A549 (cell line): ENCODE data around the gene LCN2. TPM values are rescaled to one million over a fixed set of nuclear protein-coding genes. Genes with fewer than 3 reads are reported as not detected.

ENCODE experiments used
- ATAC-seq, 2 experiments: fragments of 200-7000 bp in 1 of 2; fragments of >200 bp in 1 of 2; cut with Nextera tagmentation in 1 of 2; cut with Tn5 transposase in 1 of 2; 3 replicates each; pipeline versions ENCODE4 v1.8.0 to v1.9.1; 2018 to 2020; ENCODE audit warnings: mild to moderate bottlenecking in 1 of 2, moderate library complexity in 1 of 2
- CTCF ChIA-PET: fragments of 300-600 bp; sonication (Branson Sonifier 250); formaldehyde crosslinking; extraction: SDS; loops from one replicate; lab custom pipeline; 2021; ENCODE audit warnings: antibody characterized with exemption, inconsistent platforms; lab: Yijun Ruan, JAX
- POLR2A ChIA-PET: fragments of 350-600 bp; formaldehyde crosslinking; extraction: SDS; loops from one replicate; lab custom pipeline; 2021; ENCODE audit warnings: antibody characterized with exemption, inconsistent platforms; lab: Yijun Ruan, JAX
- DNase-seq, 2 experiments: peaks; one replicate each; pipeline versions ENCODE4 v3.0.0 to v3.0.0-alpha.2; 2011 to 2016; ENCODE audit warnings: low read depth in 1 of 2, low spot score in 1 of 2
- FAIRE-seq: peaks from 2 replicates; lab custom pipeline; 2011; peaks lifted over from hg19 to GRCh38; lab: Jason Lieb, UNC
- H3K27ac ChIP-seq, 2 experiments: fragments of >200 bp; sonication (Bioruptor Twin); formaldehyde crosslinking; 3 replicates each; pipeline ENCODE4 v1.5.1; 2016 to 2017
- H3K4me1 ChIP-seq: fragments of >200 bp; sonication (Bioruptor Twin); formaldehyde crosslinking; 3 replicates; pipeline ENCODE4 v1.6.1; 2016
- H3K4me2 ChIP-seq: fragments of >200 bp; sonication (Bioruptor Twin); formaldehyde crosslinking; 3 replicates; pipeline ENCODE4 v1.6.1; 2016
- H3K4me3 ChIP-seq: fragments of >200 bp; sonication (Bioruptor Twin); formaldehyde crosslinking; 3 replicates; pipeline ENCODE4 v1.5.1; 2016
- H3K9me3 ChIP-seq: fragments of >200 bp; sonication (Bioruptor Twin); formaldehyde crosslinking; 3 replicates; pipeline ENCODE4 v1.6.1; 2016
- CBX2 ChIP-seq: fragments of 200-600 bp; sonication (generic); IDR thresholded peaks from 2 replicates; pipeline ENCODE4 v1.6.1; 2016; ENCODE audit warnings: low read depth, mild to moderate bottlenecking, borderline replicate concordance
- CBX8 ChIP-seq: fragments of 200-600 bp; sonication (generic); IDR thresholded peaks from 2 replicates; pipeline ENCODE4 v1.6.1; 2016
- E2F6 ChIP-seq: IDR thresholded peaks from 2 replicates; pipeline ENCODE4 v1.6.1; 2012; ENCODE audit warnings: low read depth, borderline replicate concordance
- EP300 ChIP-seq, 2 experiments: fragments of >200 bp; sonication (Bioruptor Twin); formaldehyde crosslinking; IDR thresholded peaks; 2 replicates in 1 of 2; 3 replicates in 1 of 2; pipeline ENCODE4 v1.6.1; 2016 to 2017
- ESRRA ChIP-seq: fragments of 150-350 bp; IDR thresholded peaks from 2 replicates; pipeline ENCODE4 v1.6.1; 2014; ENCODE audit warnings: mild to moderate bottlenecking, low read length, borderline replicate concordance
- HEYL ChIP-seq: fragments of 250-450 bp; sonication (Bioruptor Pico); IDR thresholded peaks from 2 replicates; pipeline ENCODE4 v1.8.0; 2021; ENCODE audit warnings: mild to moderate bottlenecking, moderate library complexity
- HOXB5 ChIP-seq: fragments of 250-450 bp; sonication (Bioruptor Pico); IDR thresholded peaks from 2 replicates; pipeline ENCODE4 v1.5.0; 2020; ENCODE audit warnings: mild to moderate bottlenecking, moderate library complexity
- KDM1A ChIP-seq: fragments of 200-600 bp; sonication (generic); IDR thresholded peaks from 2 replicates; pipeline ENCODE4 v1.6.1; 2016; ENCODE audit warnings: low read depth, mild to moderate bottlenecking
- KDM5A ChIP-seq: fragments of 200-600 bp; sonication (generic); IDR thresholded peaks from 2 replicates; pipeline ENCODE4 v1.6.1; 2016; ENCODE audit warnings: antibody characterized with exemption, mild to moderate bottlenecking
- MAZ ChIP-seq: fragments of 150-350 bp; IDR thresholded peaks from 2 replicates; pipeline ENCODE4 v1.6.1; 2014; ENCODE audit warnings: antibody characterized with exemption, low read depth, low read length, borderline replicate concordance
- NR3C1 ChIP-seq: fragments of >200 bp; sonication (Bioruptor Twin); formaldehyde crosslinking; IDR thresholded peaks from 3 replicates; pipeline ENCODE4 v1.6.1; 2017
- PBX3 ChIP-seq: IDR thresholded peaks from 2 replicates; pipeline ENCODE4 v1.6.1; 2012
- POLR2A ChIP-seq: IDR thresholded peaks from 2 replicates; pipeline ENCODE4 v1.6.1; 2012; ENCODE audit warnings: mild to moderate bottlenecking, low read length
- RARB ChIP-seq: fragments of 250-450 bp; sonication (Bioruptor Pico); IDR thresholded peaks from 2 replicates; pipeline ENCODE4 v1.8.0; 2021; ENCODE audit warnings: mild to moderate bottlenecking, moderate library complexity
- REST ChIP-seq: fragments of 200-600 bp; sonication (generic); IDR thresholded peaks from 2 replicates; pipeline ENCODE4 v1.6.1; 2016; ENCODE audit warnings: antibody characterized with exemption, mild to moderate bottlenecking, moderate library complexity
- RFX5 ChIP-seq: fragments of 450-650 bp; IDR thresholded peaks from 2 replicates; pipeline ENCODE4 v1.7.1; 2014; ENCODE audit warnings: antibody characterized with exemption, mild to moderate bottlenecking, moderate library complexity
- RNF2 ChIP-seq: fragments of 200-600 bp; sonication (generic); IDR thresholded peaks from 2 replicates; pipeline ENCODE4 v1.6.1; 2016; ENCODE audit warnings: low read depth, mild to moderate bottlenecking, antibody characterized with exemption, moderate library complexity, borderline replicate concordance
- TP53 ChIP-seq: fragments of 250-450 bp; sonication (Bioruptor Pico); IDR thresholded peaks from 2 replicates; pipeline ENCODE4 v1.5.0; 2021; ENCODE audit warnings: mild to moderate bottlenecking, moderate library complexity
- USF2 ChIP-seq: fragments of 450-650 bp; IDR thresholded peaks from 2 replicates; pipeline ENCODE4 v1.6.1; 2014; ENCODE audit warnings: antibody characterized with exemption
- ZNF302 ChIP-seq: fragments of 250-450 bp; sonication (Bioruptor Pico); IDR thresholded peaks from 2 replicates; pipeline ENCODE4 v1.9.0; 2021; ENCODE audit warnings: inconsistent platforms, mild to moderate bottlenecking, moderate library complexity
- ZSCAN20 ChIP-seq: fragments of 250-450 bp; sonication (Bioruptor Pico); IDR thresholded peaks from 2 replicates; pipeline ENCODE4 v1.8.0; 2022; ENCODE audit warnings: mild to moderate bottlenecking, moderate library complexity
- WGBS: methylation state at CpG from one replicate; pipeline ENCODE4 v1.1.6; 2017; ENCODE audit errors: missing lambda C conversion rate; 5-methylcytosine and 5-hydroxymethylcytosine counted together
- polyA plus RNA-seq, 4 experiments: library from polyadenylated mRNA; depleted of rRNA in 3 of 4; stranded (reverse); fragments of >200 nt; fragmentation: RNase III in 1 of 4; extraction: RNeasy Plus Mini Kit Qiagen cat#74134 plus additional on column Dnase treatment in 1 of 4; gene quantifications; 2 replicates in 3 of 4; 3 replicates in 1 of 4; pipeline ENCODE4 v1.2.3, GENCODE V29; 2011 to 2017

Gene LCN2
- polyA plus RNA-seq, 2 of the 4 experiments (the other 2 are of a cell fraction): 2.3 to 11.9 TPM

- TF ChIP-seq REST (no peak), HEYL (CRISPR knock-in tag) (no peak), POLR2A (no peak), PBX3 (no peak), MAZ (no peak), HOXB5 (no peak), RARB (CRISPR knock-in tag) (no peak)
- TF ChIP-seq, all 56 proteins: peak for 0
Measured at GRCh38 chr9:128144239-128145181, 4.7 kb upstream of the LCN2 start (continued).

GRCh38 chr9:128145536-128145935 is 3.7 kb upstream of the LCN2 start:
- ATAC-seq (no peak), DNase-seq (no peak), FAIRE-seq (no peak)
- no peaks in the 10 kb centered on the region for H3K9me3 ChIP-seq
- H3K4me3 ChIP-seq: no peak overlapping the region
- POLR2A ChIA-PET: no interaction called here
- no peak for TF ChIP-seq TP53 (CRISPR knock-in tag)
- no peak for TF ChIP-seq USF2
- no peak for TF ChIP-seq KDM1A
- 71% methylated on average over 8 of the region's 8 CpGs for WGBS
- H3K27ac ChIP-seq: no peak overlapping the region
- no peak overlapping the region for H3K4me2 ChIP-seq
- CTCF ChIA-PET: interaction anchor here (1.0 kb wide), 1 partner anchor 110 kb away, joined by 3 read pairs; no protein-coding TSS in a partner anchor
- H3K4me1 ChIP-seq: peaks cover 26% of the 10 kb centered on the region

GRCh38 chr9:128145951-128146351 is 3.3 kb upstream of the LCN2 start:
- ChIA-PET CTCF (interaction anchor here (0.8 to 1.2 kb wide), 3 partner anchors 24 to 109 kb away, joined by 3 to 5 read pairs (median 3); no protein-coding TSS in a partner anchor), POLR2A (no interaction called here)
- no peak overlapping the region for H3K4me3 ChIP-seq
- no peaks in the 10 kb centered on the region for H3K9me3 ChIP-seq
- H3K4me1 ChIP-seq: peaks cover 31% of the 10 kb centered on the region
- H3K27ac ChIP-seq: no peak overlapping the region
- 73% methylated on average over 13 of the region's 13 CpGs for WGBS
- DNase-seq: no peak
- FAIRE-seq: no peak
- TF ChIP-seq HOXB5 (no peak), RFX5 (no peak), KDM5A (no peak), ZNF302 (CRISPR knock-in tag) (no peak), ZSCAN20 (CRISPR knock-in tag) (no peak), HEYL (CRISPR knock-in tag) (no peak), CBX8 (no peak), NR3C1 (no peak), CBX2 (no peak), RNF2 (no peak), ESRRA (no peak), EP300 (IDR thresholded peaks at IDR 0.05) (no peak), E2F6 (no peak)
- H3K4me2 ChIP-seq: no peak overlapping the region
- ATAC-seq: no peak
